ENCODE results near the gene NPC1L1. TPM values are rescaled to one million over a fixed set of nuclear protein-coding genes. Genes with fewer than 3 reads are reported as not detected.

Gene NPC1L1
- total RNA-seq, 4 donors from 2014 or later, result 0.08 to 0.19 TPM; not detected in 2

DNA sequence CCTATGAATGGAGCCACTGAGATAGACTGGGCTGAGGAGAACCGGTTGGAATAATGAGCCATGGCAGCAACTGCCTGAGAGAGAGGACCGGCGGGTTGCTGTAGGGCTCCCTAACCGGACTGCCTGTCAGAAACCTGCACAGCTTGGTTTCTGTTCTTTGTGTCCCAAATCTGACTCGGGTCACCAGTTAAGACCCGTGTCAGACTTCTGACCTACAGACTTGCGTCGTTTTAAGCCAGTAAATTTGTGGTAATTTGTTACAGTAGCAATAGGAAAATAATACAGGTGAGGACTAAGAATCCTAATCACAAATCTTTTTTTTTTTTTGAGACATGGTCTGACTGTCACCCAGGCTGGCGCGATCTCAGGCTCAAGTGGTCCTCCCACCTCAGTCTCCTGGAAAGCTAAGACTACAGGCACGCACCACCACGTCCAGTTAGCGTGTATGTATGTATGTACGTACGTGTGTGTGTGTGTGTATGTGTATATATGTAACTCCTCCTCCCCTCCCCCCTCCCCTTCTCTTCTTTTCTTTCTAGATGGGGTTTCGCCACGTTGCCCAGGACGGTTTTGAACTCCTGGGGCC is 33.2 kb upstream of the NPC1L1 start:
- H3K36me3 ChIP-seq, result peaks cover 31 to 75% (median 47%) of the 10 kb centered on the region in 3 donors
- TF ChIP-seq CTCF (IDR thresholded peaks at IDR 0.05) (no peak), POLR2A (IDR thresholded peaks at IDR 0.05) (no peak)
- H3K4me3 ChIP-seq, result peak overlapping the region; percentile 67 to 94 (median 74)
- H3K9me3 ChIP-seq, result no peaks in the 10 kb centered on the region
- intact Hi-C loops (cut with DNase I), result no loop called here
- H3K27me3 ChIP-seq, result no peaks in the 10 kb centered on the region
- 23 to 34% methylated on average over 11 to 15 of the region's 18 CpGs for WGBS, 2 donors
- peaks cover 11 to 37% (median 19%) of the 10 kb centered on the region in 3 donors for H3K4me1 ChIP-seq
- peak overlapping the region; percentile 82 to 92 (median 92) for H3K27ac ChIP-seq
- no peak for DNase-seq

DNA sequence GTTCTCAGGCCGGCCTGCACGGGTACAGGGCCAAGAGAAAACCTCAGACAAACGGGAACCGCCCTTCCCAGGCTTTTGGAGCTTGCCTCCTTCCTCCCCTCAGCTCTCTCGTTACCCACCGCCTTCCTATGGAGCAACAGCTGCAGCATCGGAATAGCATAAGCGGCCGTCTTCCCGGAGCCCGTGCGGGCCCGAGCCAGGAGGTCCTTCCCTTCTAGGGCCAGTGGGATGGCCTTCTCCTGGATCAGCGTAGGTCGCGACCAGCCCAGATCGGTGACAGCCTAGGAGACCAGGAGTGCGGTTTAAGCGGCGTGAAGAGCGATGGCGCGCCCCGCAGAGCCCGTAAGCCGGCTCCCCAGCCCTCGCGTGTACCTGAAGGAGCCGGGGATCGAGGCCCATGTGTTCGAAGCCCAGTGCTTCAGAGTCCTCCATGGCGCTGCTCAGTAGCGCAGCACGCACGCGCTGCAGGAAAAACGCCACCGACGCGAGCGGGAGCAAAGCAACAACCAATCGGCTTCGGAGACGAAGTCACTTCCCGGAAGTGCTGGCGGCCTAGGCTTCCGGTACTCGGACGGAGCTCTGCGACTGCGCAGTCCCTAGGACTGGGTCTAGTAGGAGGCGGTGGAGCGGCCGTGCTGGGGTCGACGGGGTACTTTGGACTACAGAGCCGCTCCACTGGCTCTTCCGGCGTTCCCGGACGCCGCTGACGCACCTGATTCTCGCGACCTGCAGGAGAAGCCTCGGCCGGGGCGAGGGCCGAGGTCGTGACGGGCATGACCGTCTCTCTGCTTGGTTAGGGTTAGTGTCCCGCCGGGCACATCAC is 32.5 kb upstream of the NPC1L1 start, which contains the start of gene DDX56:
Gene DDX56, minus strand, starts transcription at position 445 of the 823 bp plus-strand sequence. Its CDS starts 13 bp downstream, at position 432.
- peak in 1 of 6 experiments; percentile 13 for TF ChIP-seq CTCF (IDR thresholded peaks at IDR 0.05)
- TF ChIP-seq POLR2A (IDR thresholded peaks at IDR 0.05), result peak in 3 of 4 donors; percentile 47 to 87 (median 86)
- DNase-seq, result peak; percentile 70
- H3K27me3 ChIP-seq, result no peaks in the 10 kb centered on the region
- H3K9me3 ChIP-seq, result no peaks in the 10 kb centered on the region
- H3K36me3 ChIP-seq, result peaks cover 34 to 75% (median 47%) of the 10 kb centered on the region in 3 donors
- peak within 1 kb of the TSS; percentile 82 to 92 (median 92) for H3K27ac ChIP-seq
- peaks cover 11 to 33% (median 19%) of the 10 kb centered on the region in 3 donors for H3K4me1 ChIP-seq
- peak within 1 kb of the TSS; percentile 67 to 94 (median 74) for H3K4me3 ChIP-seq
- WGBS, 2 donors, result 0% methylated on average over 4 to 27 of the region's 74 CpGs
- intact Hi-C loops (cut with DNase I), result no loop called here

- peak overlapping the region; percentile 67 to 94 (median 74) for H3K4me3 ChIP-seq
- TF ChIP-seq POLR2A (IDR thresholded peaks at IDR 0.05), result no peak
- no peak for TF ChIP-seq CTCF (IDR thresholded peaks at IDR 0.05)
- peaks cover 43 to 75% (median 47%) of the 10 kb centered on the region in 3 donors for H3K36me3 ChIP-seq
- H3K27ac ChIP-seq, result peak overlapping the region in 3 of 4 donors; percentile 82 to 92 (median 91)
- H3K9me3 ChIP-seq, result no peaks in the 10 kb centered on the region
- intact Hi-C loops (cut with DNase I), result no loop called here
- peaks cover 11 to 33% (median 19%) of the 10 kb centered on the region in 3 donors for H3K4me1 ChIP-seq
- H3K27me3 ChIP-seq, result no peaks in the 10 kb centered on the region
- no peak for DNase-seq
- WGBS, 2 donors, result 21 to 65% methylated on average over 5 of the region's 5 CpGs
These were observed 31.6 kb upstream of the NPC1L1 start for GRCh38 chr7:44572771-44573170.

- Histone ChIP-seq H3K27ac (no peak overlapping the region), H3K4me1 (peaks cover 11 to 37% (median 19%) of the 10 kb centered on the region in 3 donors), H3K27me3 (no peaks in the 10 kb centered on the region), H3K36me3 (peaks cover 50 to 79% (median 55%) of the 10 kb centered on the region in 3 donors), H3K4me3 (no peak overlapping the region), H3K9me3 (no peaks in the 10 kb centered on the region)
- no peak for DNase-seq
- WGBS, 2 donors, result 90 to 98% methylated on average over 6 to 7 of the region's 9 CpGs
- intact Hi-C loops (cut with DNase I), result loop anchor here (5.0 to 10.0 kb wide), 2 partner anchors 83 to 335 kb away; no protein-coding TSS in a partner anchor
- TF ChIP-seq CTCF (IDR thresholded peaks at IDR 0.05), result no peak
- no peak for TF ChIP-seq POLR2A (IDR thresholded peaks at IDR 0.05)
These were observed 28.8 kb upstream of the NPC1L1 start for GRCh38 chr7:44569959-44570358.

Data from esophagus squamous epithelium (tissue), 5 donors.